ENCODE results near the gene SZT2. TPM values are rescaled to one million over a fixed set of nuclear protein-coding genes. Genes with fewer than 3 reads are reported as not detected.

SZT2 gene
- total and polyA plus RNA-seq, 2 of the 13 experiments (the other 11 are each of a cell fraction or from before 2014, with no cell fraction given) = 8.0 to 8.8 TPM

- no peak; the same call in 1 of the 2 replicates for TF ChIP-seq MEF2D (CRISPR knock-in tag; IDR thresholded peaks at IDR 0.05)
- no peak; the same call in 1 of the 2 replicates for TF ChIP-seq GATAD2A (CRISPR knock-in tag; IDR thresholded peaks at IDR 0.05)
- TF ChIP-seq FOXA3 (CRISPR knock-in tag; IDR thresholded peaks at IDR 0.05) = peak; percentile 37
- TF ChIP-seq, protein P1, sequence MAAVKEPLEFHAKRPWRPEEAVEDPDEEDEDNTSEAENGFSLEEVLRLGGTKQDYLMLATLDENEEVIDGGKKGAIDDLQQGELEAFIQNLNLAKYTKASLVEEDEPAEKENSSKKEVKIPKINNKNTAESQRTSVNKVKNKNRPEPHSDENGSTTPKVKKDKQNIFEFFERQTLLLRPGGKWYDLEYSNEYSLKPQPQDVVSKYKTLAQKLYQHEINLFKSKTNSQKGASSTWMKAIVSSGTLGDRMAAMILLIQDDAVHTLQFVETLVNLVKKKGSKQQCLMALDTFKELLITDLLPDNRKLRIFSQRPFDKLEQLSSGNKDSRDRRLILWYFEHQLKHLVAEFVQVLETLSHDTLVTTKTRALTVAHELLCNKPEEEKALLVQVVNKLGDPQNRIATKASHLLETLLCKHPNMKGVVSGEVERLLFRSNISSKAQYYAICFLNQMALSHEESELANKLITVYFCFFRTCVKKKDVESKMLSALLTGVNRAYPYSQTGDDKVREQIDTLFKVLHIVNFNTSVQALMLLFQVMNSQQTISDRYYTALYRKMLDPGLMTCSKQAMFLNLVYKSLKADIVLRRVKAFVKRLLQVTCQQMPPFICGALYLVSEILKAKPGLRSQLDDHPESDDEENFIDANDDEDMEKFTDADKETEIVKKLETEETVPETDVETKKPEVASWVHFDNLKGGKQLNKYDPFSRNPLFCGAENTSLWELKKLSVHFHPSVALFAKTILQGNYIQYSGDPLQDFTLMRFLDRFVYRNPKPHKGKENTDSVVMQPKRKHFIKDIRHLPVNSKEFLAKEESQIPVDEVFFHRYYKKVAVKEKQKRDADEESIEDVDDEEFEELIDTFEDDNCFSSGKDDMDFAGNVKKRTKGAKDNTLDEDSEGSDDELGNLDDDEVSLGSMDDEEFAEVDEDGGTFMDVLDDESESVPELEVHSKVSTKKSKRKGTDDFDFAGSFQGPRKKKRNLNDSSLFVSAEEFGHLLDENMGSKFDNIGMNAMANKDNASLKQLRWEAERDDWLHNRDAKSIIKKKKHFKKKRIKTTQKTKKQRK (IDR thresholded peaks at IDR 0.05; ENCODE audit: low read length) = no peak
- no peak for TF ChIP-seq ZFP82 (CRISPR knock-in tag; IDR thresholded peaks at IDR 0.05; ENCODE audit: borderline replicate concordance)
- TF ChIP-seq MAX (IDR thresholded peaks at IDR 0.05) = peak; percentile 77; the same call in 1 of the 2 replicates
- no peak for TF ChIP-seq DPF2 (CRISPR knock-in tag; IDR thresholded peaks at IDR 0.05; ENCODE audit: borderline replicate concordance, low read depth)
- TF ChIP-seq TOPORS (CRISPR knock-in tag; IDR thresholded peaks at IDR 0.05) = 0 out of 2 replicates have a peak, but pooled peaks have one; percentile 60
- TF ChIP-seq ZBTB38 (CRISPR knock-in tag; IDR thresholded peaks at IDR 0.05) = peak; percentile 67; the same call in 1 of the 2 replicates
- TF ChIP-seq ARNTL (CRISPR knock-in tag; IDR thresholded peaks at IDR 0.05) = no peak
- TF ChIP-seq RXRA (CRISPR knock-in tag; IDR thresholded peaks at IDR 0.05) = peak; percentile 90
- peak; percentile 74 for TF ChIP-seq DZIP1 (CRISPR knock-in tag; IDR thresholded peaks at IDR 0.05)
- TF ChIP-seq NFE2L2 (IDR thresholded peaks at IDR 0.05; ENCODE audit: low read length) = no peak
- peak; percentile 90 for TF ChIP-seq REPIN1 (CRISPR knock-in tag; IDR thresholded peaks at IDR 0.05; ENCODE audit: borderline replicate concordance, low read depth)
- no peak for TF ChIP-seq SMYD3 (CRISPR knock-in tag; IDR thresholded peaks at IDR 0.05)
- no peak for TF ChIP-seq SIX4 (CRISPR knock-in tag; IDR thresholded peaks at IDR 0.05)
- TF ChIP-seq PCBP1 (IDR thresholded peaks at IDR 0.05; ENCODE audit: borderline replicate concordance, low read depth, low read length) = peak; percentile 89
- TF ChIP-seq ZFP37 (CRISPR knock-in tag; IDR thresholded peaks at IDR 0.05; ENCODE audit: borderline replicate concordance) = no peak
- TF ChIP-seq, protein P2, sequence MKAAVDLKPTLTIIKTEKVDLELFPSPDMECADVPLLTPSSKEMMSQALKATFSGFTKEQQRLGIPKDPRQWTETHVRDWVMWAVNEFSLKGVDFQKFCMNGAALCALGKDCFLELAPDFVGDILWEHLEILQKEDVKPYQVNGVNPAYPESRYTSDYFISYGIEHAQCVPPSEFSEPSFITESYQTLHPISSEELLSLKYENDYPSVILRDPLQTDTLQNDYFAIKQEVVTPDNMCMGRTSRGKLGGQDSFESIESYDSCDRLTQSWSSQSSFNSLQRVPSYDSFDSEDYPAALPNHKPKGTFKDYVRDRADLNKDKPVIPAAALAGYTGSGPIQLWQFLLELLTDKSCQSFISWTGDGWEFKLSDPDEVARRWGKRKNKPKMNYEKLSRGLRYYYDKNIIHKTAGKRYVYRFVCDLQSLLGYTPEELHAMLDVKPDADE (CRISPR knock-in tag; IDR thresholded peaks at IDR 0.05) = no peak
- no peak for TF ChIP-seq ZNF577 (CRISPR knock-in tag; IDR thresholded peaks at IDR 0.05; ENCODE audit: borderline replicate concordance, low read depth)
Observed at GRCh38 chr1:43389326-43390313, at the start of gene SZT2, which contains the start of gene MED8 (continued).
